GM19043 (cell line): ENCODE data around the gene TEAD1.
"Not testable (repeated sequence)": the region's sequence is repeated elsewhere in the genome, so short reads cannot be mapped to it uniquely, and the experiment has no call there.

ENCODE experiments used
- ATAC-seq: cut with Tn5 transposase; IDR thresholded peaks from one replicate; pipeline ENCODE4 v1.9.1; 2021; ENCODE audit warnings: low read depth; ENCODE audit not compliant: unreplicated experiment

Gene TEAD1

DNA sequence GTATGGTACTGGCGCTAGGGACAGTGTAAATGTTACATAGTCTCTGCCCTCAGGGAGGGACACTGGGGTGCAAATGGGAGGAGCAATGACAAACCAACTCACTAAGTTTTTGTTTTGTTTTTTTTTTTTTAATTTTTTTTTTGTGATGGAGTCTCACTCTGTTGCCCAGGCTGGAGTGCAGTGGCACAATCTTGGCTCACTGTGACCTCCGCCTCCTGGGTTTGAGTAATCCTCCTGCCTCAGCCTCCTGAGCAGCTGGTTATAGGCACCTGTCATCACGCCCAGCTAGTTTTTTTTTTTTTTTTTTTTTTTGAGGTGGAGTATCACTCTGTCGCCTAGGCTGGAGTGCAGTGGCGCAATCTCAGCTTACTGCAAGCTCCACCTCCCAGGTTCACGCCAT lies 83.9 kb downstream of the TEAD1 start:
- not testable (repeated sequence) for ATAC-seq

DNA sequence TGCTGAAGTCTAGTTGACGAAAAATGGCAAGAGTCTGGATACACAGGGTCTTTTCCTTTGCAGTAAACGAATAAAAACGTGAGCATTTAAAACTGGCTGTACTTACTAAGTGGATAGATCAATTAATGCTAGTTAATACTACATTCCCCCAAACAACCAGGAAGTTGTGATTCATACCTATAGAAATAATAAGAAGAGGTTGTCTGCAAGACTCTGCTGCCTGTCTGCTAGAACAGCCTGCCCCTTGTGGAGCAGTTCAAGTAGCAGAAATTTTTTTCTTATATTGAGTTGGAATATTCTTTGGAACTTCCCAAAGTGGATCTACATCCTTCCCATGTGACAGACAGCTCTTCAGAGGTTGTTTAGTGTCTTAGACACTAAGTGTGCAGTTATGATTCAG lies 86.8 kb downstream of the TEAD1 start:
- ATAC-seq, result no peak

DNA sequence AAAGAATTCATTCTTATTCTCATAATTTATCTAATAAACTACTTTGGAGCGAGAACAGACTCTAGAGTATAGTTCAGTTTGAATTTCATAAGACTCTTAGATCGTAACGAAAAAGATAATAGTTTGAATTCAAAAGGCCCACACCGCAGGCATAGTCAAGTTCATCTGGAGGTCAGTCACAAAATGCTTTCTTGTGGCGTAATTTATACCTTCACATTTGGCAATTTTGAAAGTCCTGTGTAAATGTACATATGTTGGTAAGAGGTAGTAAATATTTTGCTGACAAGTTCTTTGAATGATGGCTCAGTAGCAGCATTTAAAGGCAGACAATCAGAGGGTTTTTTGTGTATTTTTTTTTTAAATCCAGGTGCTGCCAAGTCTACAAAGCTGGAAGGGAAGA lies 88.1 kb downstream of the TEAD1 start:
- no peak for ATAC-seq

DNA sequence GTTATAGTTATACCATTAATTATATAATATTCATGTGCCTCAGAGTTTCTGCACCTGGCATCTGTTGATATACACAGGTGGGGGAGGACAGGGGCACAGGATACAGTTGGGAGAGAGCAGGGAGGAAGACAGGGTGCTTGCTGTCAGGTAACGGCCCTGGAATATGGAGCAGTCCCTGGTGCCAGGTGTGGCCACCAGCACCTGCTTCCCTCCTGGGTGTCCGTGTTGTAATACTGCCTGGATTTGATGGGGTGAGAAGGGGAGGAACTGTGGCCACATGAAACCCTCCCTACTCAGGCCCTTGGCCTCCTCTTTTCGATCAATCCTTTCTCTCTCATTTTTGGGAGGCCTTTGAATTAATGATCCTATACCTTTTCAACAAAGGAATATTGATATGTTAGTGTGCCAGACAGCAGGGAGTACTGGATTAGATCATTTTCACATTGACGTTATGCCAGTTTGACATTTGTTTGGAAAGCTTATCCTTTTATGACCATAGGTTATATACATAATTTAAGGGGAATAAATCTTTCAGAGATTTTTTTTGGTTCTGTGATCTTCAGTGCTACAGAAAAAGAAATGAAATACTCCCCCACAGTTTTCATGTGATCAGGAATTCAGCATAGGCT lies 88.6 kb downstream of the TEAD1 start:
- no peak for ATAC-seq

DNA sequence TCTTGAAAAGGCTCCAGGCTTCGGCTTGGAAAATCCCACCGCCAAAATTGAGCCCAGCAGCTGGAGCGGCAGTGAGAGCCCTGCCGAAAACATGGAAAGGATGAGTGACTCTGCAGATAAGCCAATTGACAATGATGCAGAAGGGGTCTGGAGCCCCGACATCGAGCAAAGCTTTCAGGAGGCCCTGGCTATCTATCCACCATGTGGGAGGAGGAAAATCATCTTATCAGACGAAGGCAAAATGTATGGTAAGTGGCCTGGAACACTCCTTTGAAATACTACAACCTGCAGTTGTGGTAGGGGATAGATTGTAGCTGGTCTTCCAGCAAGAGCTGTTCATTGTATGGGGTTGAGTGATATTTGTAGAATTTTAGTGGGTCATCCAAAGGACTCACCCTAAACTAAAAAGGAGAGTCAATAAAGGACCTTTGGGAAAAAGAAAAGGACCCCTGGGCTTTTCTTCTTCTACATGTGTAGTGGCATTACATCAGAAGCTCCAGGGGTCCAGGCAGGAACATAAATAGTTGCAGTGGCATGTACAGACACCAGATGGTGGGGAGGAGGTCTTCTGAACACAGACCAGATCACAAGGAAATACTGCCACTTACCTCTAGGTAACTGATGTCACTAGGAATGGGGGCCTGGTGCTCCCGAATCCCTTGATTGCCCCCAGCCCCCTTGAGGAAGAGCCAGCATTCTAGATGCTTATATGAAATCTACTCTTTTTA lies 90.1 kb downstream of the TEAD1 start:
- no peak for ATAC-seq

DNA sequence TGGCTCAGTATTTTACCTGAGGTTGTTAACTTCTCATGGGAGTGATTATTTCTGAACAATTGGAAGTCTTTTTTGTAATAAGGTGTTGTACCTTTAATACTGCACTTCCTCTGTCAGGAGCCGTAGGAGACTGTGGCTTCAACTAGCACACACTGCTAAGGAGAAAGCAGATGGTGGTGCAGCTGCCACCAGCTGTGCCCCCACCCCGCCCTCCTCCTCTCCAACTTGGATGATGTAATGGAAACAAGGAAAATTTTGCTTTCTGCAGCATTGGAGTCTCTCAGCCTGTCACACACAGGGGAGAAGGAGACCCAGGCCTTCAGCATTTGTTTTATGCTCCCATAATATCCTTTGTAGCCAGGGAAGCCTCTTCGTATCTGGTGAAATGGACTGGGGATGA lies 91.2 kb downstream of the TEAD1 start:
- ATAC-seq, result no peak

DNA sequence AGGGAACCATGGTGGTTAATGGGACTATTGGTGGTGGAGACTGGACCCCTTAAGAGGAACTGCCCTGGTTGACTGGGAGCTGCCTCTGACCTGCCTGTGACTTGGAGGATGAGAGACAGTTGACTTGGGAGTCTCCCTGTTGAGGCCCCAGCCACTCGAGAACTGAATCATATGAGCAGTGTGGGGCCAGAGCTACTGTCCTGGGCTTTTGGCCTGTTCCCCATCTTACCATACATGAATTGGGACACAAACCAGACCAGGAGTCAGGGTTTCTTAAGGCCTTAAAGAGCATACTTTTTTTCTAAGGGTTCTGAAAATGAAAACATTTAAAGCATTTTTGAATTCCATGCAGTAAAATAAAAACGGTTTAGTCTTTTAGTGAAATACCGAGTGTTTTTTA lies 92.8 kb downstream of the TEAD1 start:
- no peak for ATAC-seq

DNA sequence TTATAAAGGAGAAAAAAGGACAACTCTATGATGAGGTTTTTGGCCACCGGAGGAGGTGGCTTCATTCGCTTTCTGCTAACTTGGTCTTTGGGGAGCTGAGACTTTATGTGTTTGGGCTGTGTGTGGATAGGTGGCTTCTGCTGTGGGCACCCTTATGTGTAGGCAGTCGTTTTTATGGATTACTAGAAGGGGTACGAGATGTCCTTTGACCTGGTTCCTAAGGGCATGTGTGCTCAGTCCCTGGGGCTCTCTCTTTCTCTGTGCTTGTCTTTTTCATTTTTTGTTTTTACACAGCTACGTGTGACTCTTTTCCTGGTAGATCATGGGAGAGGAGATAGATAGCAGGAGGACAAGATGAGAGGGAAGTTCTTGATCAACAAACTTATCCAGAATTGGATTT lies 93.4 kb downstream of the TEAD1 start:
- ATAC-seq, result no peak

DNA sequence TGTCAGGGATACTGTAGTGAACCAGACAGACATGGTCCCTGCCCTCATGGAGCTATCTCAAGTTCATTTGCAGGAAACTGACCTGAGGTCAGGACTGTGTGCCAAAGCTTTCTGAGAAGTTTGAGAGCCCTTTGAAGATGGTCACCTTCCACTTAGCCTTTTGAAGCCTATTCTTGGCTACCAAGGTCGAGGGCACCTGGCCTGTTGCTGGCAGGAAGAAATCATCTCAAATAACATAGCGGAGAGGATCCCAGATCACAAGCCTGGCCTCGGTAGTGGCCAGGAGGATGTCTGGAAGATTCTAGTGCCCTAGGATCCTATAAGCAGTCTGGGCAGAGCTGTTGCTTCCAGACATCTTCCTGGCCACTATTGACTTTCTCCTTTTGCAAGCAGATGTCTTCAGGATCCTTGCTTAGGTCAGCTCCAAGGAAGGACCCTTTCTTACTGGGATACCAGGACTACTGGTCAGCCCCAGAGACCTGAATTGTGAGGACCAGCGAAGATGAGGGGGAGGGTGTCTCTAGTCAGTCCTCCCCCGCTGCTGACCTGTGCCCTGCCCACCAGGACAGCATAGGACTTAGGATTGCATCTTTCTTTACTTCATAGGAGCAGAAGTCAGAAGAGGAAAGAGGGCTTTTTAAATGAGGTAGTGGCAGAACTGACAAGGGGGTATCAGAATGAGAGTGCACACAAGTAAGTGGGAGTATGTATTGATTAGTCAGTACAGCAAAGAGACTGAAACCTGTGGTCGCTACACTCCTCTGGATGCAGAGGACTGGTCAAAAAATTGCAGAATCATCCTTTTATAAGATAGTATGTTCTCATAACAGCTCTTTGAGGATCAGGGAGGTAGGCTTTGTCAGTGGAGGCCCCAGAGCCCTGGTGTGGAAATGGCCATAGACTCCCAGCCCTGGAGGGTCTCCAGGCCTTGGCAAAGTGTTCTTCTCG lies 94.8 kb downstream of the TEAD1 start:
- no peak for ATAC-seq

DNA sequence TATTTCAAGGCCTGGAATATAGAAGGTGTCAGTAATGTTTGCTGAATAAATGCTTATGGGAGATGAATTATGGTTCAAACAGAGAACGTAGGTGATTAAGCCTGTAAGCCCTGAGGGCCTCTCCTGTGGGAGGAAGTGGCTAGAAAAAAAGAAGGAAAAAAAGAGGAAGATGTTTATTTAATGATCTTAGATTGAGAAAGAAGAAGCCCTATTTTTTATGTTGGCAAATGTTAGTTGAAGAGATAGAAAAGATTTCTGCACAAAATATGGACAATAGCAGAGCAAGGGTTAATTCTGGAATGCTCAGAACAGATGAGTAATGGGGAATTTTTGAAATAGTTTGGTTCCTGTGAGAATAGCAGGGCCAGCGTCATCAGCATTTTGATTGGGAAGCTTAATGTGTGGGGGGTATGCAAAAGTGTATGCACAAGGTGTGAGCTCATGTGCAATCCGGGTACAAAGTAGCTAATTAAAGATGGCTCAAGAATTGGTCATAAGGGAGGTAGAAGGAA lies 95.7 kb downstream of the TEAD1 start:
- no peak for ATAC-seq

DNA sequence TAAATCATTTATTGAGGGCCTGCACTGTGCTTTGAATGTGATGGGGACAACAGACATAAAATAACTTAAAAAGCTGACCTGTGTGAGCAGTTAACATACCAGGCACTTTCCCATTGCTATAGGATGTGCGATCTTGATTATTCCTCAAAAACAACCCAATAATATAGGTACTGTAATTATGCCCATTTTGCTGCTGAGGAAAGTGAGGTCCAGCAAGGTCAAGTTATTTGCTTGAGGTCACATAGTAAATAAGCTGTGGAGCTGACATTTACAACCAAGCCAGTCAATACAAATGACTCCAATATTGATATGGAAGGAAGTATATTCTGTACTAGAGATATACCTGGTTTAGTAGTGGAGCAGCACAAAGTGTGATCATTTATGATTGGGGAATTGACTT lies 96.2 kb downstream of the TEAD1 start:
- ATAC-seq, result no peak

DNA sequence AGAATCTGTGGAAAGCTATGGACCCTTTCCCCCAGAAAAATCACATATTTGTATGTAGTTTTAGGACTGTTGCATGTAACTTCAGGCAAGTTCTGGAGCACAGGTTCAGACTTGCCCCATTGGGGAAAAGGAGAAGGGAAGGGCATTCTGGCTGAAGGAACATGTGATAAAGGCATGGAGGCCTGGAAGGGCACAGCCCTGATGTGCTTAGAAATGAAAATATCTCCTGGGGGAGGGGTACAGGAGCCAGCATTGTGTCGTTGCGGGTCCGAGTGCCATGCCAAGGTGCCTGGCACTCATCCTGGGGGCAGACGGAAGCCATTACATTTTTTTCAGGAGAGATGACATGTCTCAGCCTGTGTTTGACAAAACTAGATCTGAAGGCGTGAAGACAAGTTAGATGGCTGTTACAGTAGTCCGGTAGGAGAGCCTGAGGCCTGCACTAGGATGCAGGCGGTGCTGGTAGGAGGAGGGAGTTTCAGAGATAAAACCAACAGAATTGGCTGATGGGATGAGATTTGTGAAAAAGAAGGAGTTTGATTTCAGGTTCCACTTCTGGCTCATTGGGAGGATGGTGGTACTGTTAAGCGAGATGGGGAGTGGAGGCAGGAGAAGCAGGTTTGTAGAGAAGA lies 96.9 kb downstream of the TEAD1 start:
- ATAC-seq, result no peak

DNA sequence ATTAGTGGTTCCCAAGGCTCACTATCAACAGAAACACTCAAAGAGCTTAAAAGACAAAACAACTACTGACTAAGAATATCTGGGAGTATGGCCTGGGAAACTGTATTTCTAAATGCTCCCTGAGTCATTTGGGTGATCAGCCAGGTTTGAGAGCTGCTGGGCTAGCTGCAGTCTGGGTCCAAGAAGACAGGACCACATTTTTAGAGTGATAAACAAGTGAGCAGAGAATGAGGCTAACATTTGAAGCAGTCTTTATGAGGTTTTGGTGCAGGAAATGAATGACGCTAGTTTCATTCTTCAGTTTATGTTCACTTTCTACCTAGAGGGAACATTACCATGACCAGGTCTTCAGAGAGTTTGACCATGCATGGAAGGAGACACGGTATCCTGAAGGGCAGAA lies 97.7 kb downstream of the TEAD1 start:
- no peak for ATAC-seq

DNA sequence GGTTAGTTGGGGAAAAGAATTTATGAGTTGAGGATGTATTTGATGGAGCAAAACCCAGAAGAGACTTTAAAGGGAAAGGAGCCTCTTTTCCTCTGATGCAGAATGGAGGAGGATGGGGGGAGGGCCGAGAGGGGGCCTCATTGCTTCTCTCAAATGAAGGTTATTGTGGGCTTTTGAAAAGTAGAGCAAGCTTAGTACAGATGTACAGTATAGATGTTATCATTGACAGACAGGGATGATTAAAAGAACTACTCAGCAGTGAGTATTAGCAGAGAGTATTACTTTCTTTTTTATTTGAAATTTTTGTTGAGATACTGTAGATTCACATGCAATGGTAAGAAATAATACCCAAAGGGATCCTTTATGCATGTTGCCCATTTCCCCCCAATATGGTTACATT lies 98.1 kb downstream of the TEAD1 start:
- ATAC-seq, result no peak

DNA sequence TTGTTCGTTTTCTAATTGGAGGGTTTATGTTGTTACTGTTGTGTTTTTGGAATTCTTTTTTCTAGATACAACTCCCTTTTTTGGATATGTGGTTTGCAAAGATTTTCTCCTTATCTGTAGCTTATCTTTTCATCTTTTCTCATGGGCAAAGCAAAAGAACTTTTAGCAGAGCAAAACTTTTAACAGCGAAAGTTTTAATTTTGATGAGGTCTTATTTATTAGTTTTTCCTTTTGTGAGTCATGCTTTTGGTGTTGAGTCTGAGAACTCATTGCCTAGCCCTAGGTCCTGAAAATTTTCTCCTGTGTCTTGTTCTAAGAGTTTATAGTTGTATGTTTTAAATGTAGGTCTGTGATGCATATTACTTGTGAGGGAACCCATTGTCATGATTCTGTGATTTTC lies 99.4 kb downstream of the TEAD1 start:
- ATAC-seq, result no peak

DNA sequence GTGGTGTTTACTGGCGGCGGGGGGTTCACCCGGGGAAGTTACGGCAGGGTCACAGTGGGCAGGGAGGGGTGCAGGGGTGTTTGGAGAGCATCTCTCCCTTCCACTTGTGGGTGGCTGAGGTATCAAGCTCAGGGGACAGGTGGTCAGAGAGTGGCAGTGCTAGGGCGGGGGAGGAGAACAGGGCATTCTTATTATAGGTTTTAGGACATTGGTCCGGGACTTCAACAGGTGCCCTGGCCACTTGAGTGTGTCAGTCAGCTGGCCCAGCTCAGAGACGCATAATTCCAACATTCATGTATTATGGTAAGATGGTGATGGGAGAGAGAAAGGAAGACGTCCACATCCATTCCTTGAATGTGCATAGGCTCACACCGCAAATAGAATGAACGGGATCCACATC lies 101.7 kb downstream of the TEAD1 start:
- no peak for ATAC-seq

DNA sequence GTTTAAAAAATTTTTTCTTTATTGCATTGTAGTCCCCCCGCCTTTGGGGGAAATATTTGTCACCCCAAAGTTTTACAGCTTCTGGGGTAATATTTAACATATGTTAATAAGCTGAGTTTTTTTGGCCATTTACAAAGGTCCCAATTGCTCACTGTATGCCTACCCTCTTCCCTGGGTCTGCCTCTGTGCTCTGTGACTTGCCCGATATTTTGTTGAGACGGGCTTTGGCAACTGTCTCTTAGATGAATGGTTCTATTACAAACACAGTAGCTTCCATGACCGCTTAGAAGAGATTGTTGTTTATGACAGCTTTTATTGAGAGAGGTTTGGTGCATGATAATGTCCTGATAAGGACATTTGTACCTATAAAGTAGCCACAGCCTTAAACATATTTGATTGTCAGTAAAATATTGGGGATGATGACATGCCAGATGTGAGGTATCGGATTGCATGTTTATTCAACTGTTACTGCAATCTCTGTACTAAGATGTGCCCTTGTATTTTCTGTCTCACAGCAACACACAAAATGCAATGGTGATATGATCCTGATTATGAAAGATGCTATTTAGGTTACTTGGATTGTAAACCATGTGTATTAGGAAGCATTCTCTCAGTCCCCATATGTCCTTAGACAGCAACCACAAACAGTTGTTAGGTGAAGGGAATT lies 103.1 kb downstream of the TEAD1 start:
- no peak for ATAC-seq

DNA sequence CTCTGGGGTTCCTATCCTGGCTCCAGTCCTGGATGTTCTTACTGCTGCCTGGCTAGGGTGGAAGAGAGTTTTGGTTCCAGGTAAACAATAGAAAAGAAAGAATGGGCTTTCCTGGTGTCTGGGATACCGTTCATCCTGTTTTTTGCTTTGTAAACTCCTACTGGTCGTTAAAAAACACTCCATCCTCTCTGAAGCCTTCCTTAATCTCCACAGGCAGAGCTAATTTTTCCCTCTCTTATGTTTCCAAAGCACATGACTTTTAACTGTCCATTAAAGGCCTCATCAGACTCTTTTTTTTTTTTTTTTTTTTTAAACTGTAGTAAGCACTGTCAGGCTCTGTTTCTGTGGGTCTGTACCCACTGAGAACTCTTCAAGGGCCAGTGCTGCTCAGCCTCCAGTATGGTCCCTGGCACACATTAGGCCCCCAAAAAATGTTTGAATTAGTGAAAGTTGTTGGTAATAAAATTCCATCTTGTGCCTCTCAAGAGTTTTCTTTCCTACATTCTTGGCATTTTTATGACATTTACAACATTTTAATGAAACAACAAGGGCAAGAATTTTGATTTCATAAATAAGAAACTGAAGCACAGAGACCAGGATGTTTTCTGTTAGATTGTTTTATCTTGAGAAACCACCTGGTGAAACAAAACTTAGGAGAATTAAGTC lies 104.2 kb downstream of the TEAD1 start:
- no peak for ATAC-seq

DNA sequence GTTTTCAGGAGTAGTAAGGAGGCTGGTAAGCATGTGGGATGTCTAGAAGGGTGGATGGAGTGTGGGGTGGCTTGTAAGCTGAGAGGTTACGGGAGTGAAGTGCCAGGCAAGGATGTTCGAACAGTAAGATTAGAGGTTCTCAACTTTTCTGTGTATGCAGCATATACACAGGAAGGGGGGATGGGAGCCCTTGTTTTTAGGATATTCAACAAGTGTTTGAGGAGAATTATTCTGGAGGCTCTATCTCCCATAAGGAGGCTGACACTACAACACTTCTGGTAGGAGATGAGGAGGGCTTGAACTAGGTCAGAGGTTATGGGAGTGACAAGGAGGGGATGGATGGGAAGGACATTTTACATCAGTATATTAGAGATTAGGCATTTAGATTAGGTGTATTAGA lies 109.5 kb downstream of the TEAD1 start:
- no peak for ATAC-seq

DNA sequence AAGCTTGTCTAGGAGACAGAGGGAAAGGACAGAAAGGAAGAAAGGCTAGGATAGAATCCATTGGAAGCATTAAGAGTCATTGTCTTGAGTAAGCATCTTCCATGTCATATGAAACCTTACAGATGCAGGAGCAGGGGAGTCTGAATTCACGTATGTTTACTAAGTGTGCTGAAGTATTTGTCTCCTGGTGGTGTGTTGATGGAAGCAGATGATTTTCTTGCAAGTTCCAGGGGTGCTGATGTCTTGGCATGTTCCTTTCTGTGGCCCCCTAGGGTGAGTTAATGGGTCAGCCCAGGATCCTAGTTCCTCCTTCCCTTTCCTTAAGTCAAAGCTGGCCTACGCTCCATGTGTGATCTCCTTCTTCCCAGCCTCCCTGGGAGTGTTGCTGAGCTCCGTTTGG lies 110.2 kb downstream of the TEAD1 start:
- no peak for ATAC-seq
